ENCODE measurements around the gene GPLD1.

GPLD1 gene

GRCh38 chr6:24378473-24379097 is 110.8 kb downstream of the GPLD1 start:
- no peak for DNase-seq
